IPS-15b (cell line): Measurements from ENCODE around the gene BMI1.

ENCODE experiments used
- H3K27me3 ChIP-seq: one replicate; pipeline ENCODE4 v1.6.1; 2013; ENCODE audit warnings: low read length; ENCODE audit not compliant: control insufficient read depth, insufficient read depth
- H3K36me3 ChIP-seq: one replicate; pipeline ENCODE4 v1.6.1; 2013; ENCODE audit warnings: low read length; ENCODE audit not compliant: control insufficient read depth, insufficient read depth
- H3K4me1 ChIP-seq: one replicate; pipeline ENCODE4 v1.6.1; 2013; ENCODE audit warnings: mild to moderate bottlenecking, low read length; ENCODE audit not compliant: control insufficient read depth, insufficient read depth
- H3K4me3 ChIP-seq: one replicate; pipeline ENCODE4 v1.5.1; 2013; ENCODE audit warnings: low read depth, low read length
- H3K9ac ChIP-seq: one replicate; pipeline ENCODE4 v1.6.1; 2013; ENCODE audit warnings: low read depth, mild to moderate bottlenecking, low read length
- H3K9me3 ChIP-seq: one replicate; pipeline ENCODE4 v1.6.1; 2013; ENCODE audit warnings: mild to moderate bottlenecking, low read length; ENCODE audit not compliant: control insufficient read depth, insufficient read depth

BMI1 gene

GRCh38 chr10:22365233-22365632, 44.3 kb downstream of the BMI1 start:
- no peaks in the 10 kb centered on the region for H3K4me1 ChIP-seq
- H3K27me3 ChIP-seq, result no peaks in the 10 kb centered on the region
- no peaks in the 10 kb centered on the region for H3K36me3 ChIP-seq
- H3K9ac ChIP-seq, result no peak overlapping the region
- no peak overlapping the region for H3K4me3 ChIP-seq
- H3K9me3 ChIP-seq, result no peaks in the 10 kb centered on the region

DNA sequence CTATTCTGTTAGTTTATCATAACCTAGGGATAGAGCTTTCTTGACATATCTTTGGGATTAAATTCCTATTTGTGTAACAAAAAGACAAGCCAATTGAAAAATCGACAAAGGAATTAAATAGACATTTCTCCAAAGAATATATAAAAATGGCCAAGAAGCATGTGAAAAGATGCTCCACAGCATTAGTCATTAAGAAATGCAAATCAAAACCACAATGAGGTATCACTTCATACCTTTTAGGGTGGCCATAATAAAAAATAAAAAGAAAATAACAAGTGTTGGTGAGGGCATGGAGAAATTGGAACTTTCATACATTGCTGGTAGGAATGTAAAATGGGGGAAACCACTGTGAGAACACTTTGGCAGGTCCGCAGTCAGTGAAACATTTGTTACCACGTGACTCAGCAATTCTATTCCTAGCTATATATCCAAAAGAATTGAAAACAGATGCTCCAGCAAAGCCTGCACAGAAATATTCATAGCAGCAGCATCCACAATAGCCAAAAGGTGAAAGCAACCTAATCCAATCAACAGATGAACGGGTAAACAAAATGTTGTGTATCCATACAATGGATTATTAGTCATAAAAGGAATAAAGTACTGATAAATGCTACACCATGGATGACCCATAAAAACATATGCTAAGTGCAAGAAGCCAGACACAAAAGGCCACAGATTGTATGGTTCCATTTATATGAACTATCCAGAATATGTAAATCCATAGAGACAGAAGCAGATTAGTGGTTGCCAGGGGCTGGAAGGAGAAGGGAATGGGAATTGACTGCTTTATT, 44.9 kb downstream of the BMI1 start:
- H3K4me3 ChIP-seq, result no peak overlapping the region
- H3K9me3 ChIP-seq, result no peaks in the 10 kb centered on the region
- no peak overlapping the region for H3K9ac ChIP-seq
- no peaks in the 10 kb centered on the region for H3K27me3 ChIP-seq
- no peaks in the 10 kb centered on the region for H3K36me3 ChIP-seq
- H3K4me1 ChIP-seq, result no peaks in the 10 kb centered on the region

- H3K9ac ChIP-seq, result no peak overlapping the region
- no peaks in the 10 kb centered on the region for H3K36me3 ChIP-seq
- H3K4me3 ChIP-seq, result no peak overlapping the region
- no peaks in the 10 kb centered on the region for H3K9me3 ChIP-seq
- no peaks in the 10 kb centered on the region for H3K4me1 ChIP-seq
- H3K27me3 ChIP-seq, result no peaks in the 10 kb centered on the region
Measured at GRCh38 chr10:22366435-22366703, 45.5 kb downstream of the BMI1 start.

- Histone ChIP-seq H3K9ac (no peak overlapping the region), H3K4me3 (no peak overlapping the region), H3K36me3 (no peaks in the 10 kb centered on the region), H3K27me3 (no peaks in the 10 kb centered on the region), H3K9me3 (no peaks in the 10 kb centered on the region), H3K4me1 (no peaks in the 10 kb centered on the region)
Measured at GRCh38 chr10:22366771-22367170, 45.9 kb downstream of the BMI1 start.

GRCh38 chr10:22367471-22367870, 46.6 kb downstream of the BMI1 start:
- H3K4me3 ChIP-seq, result no peak overlapping the region
- H3K9ac ChIP-seq, result no peak overlapping the region
- no peaks in the 10 kb centered on the region for H3K36me3 ChIP-seq
- no peaks in the 10 kb centered on the region for H3K9me3 ChIP-seq
- no peaks in the 10 kb centered on the region for H3K4me1 ChIP-seq
- no peaks in the 10 kb centered on the region for H3K27me3 ChIP-seq

DNA sequence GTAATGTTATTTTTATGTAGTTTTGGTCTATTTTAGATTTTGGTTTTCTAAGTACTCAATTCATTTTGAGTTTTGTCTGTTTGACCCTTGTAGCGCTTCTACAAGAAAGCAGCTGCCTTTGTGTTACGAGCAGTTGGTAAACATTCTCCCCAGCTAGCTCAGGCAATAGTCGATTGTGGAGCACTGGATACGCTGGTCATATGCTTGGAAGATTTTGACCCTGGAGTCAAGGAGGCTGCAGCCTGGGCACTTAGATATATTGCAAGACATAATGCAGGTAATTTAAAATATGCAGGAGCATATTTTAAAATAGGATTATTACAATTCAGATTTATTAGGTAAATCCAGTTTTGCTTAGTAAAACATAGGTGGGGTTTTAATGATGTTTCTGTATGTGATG, 47.5 kb downstream of the BMI1 start:
- Histone ChIP-seq H3K36me3 (no peaks in the 10 kb centered on the region), H3K9ac (no peak overlapping the region), H3K4me1 (no peaks in the 10 kb centered on the region), H3K27me3 (no peaks in the 10 kb centered on the region), H3K9me3 (no peaks in the 10 kb centered on the region), H3K4me3 (no peak overlapping the region)

- H3K27me3 ChIP-seq, result no peaks in the 10 kb centered on the region
- H3K9me3 ChIP-seq, result no peaks in the 10 kb centered on the region
- H3K4me3 ChIP-seq, result no peak overlapping the region
- no peak overlapping the region for H3K9ac ChIP-seq
- H3K4me1 ChIP-seq, result no peaks in the 10 kb centered on the region
- H3K36me3 ChIP-seq, result no peaks in the 10 kb centered on the region
Measured at GRCh38 chr10:22368981-22369380, 48.1 kb downstream of the BMI1 start.

DNA sequence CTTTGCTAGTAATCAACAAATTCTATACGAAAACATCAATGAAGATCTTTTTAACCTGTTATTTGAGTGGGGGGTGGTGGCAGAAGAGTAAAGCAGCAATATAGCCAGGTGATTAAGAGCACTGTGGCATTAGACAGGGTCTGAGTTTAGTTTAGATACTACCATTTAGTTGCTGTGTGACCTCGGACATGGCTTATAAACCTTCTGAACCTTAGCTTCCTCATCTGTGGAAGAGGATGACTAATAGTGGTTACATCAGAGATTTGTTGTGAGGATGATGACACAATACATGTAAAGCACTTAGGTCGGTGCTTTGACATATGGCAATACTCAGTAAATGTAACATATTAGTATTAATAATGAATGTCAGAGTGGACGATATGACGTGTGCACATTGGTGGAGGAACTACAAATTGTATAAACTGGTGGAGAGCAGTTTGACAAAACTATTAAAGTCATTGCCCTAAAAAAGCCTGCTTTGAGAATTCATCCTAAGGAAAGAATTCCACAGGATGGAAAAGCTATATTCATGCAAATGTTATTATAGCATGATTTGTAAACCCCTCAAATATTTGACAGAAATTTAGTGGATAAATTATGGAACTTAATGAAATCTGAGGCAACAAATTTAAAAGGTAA, 48.7 kb downstream of the BMI1 start:
- Histone ChIP-seq H3K4me3 (no peak overlapping the region), H3K9me3 (no peaks in the 10 kb centered on the region), H3K4me1 (no peaks in the 10 kb centered on the region), H3K27me3 (no peaks in the 10 kb centered on the region), H3K9ac (no peak overlapping the region), H3K36me3 (no peaks in the 10 kb centered on the region)

DNA sequence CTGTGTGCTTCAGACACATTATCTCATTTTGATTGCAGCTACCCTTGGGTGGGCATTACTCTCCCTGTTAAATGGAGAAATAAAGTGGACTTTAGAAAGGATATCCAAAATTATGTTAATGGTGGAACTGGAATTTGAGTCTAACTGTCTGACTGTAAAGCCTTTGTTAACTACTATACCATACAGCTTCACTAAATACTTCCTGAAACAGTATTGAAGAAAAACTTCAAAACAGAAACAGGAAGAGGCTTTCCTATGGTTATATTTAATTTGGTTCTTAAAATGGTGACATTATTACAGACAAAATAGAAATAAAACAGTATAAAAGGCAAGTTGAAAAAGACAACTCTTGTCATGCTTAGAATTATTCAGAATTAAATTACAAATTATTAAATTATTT, 49.4 kb downstream of the BMI1 start:
- no peaks in the 10 kb centered on the region for H3K36me3 ChIP-seq
- H3K9ac ChIP-seq, result no peak overlapping the region
- no peak overlapping the region for H3K4me3 ChIP-seq
- no peaks in the 10 kb centered on the region for H3K9me3 ChIP-seq
- no peaks in the 10 kb centered on the region for H3K27me3 ChIP-seq
- no peaks in the 10 kb centered on the region for H3K4me1 ChIP-seq

- no peaks in the 10 kb centered on the region for H3K9me3 ChIP-seq
- H3K9ac ChIP-seq, result no peak overlapping the region
- no peaks in the 10 kb centered on the region for H3K4me1 ChIP-seq
- no peak overlapping the region for H3K4me3 ChIP-seq
- H3K36me3 ChIP-seq, result no peaks in the 10 kb centered on the region
- no peaks in the 10 kb centered on the region for H3K27me3 ChIP-seq
Measured at GRCh38 chr10:22372298-22372697, 51.4 kb downstream of the BMI1 start.

DNA sequence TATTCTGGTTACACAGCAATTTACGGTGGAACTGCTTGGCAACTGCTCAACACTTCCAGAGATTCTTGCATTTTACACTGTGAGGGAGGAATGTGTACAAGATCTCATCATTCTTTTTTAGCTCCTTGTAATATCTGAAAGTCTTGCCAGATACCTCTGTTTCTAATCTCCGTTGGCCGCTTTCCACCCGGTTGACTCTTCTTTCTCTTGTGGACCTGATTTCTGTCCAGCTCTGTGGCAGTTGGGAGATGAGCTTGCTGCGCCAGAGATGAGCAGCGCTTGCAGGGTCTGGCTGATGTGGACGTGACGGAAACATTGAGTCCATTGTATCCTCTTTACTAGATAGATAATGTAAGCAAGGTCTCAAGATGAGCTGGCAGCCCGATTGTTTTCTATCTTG, 52.0 kb downstream of the BMI1 start:
- H3K36me3 ChIP-seq, result no peaks in the 10 kb centered on the region
- H3K9ac ChIP-seq, result no peak overlapping the region
- H3K4me3 ChIP-seq, result no peak overlapping the region

DNA sequence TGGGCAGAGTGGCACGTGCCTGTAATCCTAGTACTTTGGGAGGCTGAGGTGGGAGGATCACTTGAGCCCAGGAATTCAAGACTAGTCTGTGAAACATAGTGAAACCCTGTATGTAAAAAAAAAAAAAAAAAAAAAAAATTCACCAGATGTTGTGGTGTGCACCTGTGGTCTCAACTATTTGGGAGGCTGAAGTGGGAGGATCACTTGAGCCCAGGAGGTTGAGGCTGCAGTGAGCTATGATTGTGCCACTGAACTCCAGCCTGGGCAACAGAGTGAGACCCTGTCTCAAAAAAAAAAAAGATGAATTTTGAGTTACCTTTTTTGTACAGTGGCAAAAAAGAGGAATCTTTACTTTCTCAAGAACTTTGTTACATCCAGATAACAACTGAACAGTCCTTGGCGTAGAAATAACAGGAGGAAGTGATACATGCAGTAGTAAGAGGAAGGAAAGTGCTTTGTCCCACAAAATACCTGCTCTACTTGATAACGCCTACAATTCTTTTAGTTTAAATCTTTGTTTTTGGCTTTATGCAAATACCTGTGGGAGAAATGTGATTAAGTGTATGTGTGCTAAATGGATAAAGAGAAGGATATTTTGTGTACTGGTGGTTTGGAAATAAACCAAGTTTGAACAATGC, 53.7 kb downstream of the BMI1 start:
- Histone ChIP-seq H3K9me3 (no peaks in the 10 kb centered on the region), H3K36me3 (no peaks in the 10 kb centered on the region), H3K4me1 (no peaks in the 10 kb centered on the region), H3K27me3 (no peaks in the 10 kb centered on the region), H3K4me3 (no peak overlapping the region), H3K9ac (no peak overlapping the region)

More for the DNA sequence above, 52.0 kb downstream of the BMI1 start:
- no peaks in the 10 kb centered on the region for H3K4me1 ChIP-seq
- H3K27me3 ChIP-seq, result no peaks in the 10 kb centered on the region
- no peaks in the 10 kb centered on the region for H3K9me3 ChIP-seq
